Measurements from ENCODE around the gene LGR4. TPM values are rescaled to one million over a fixed set of nuclear protein-coding genes. Genes with fewer than 3 reads are reported as not detected.

LGR4 gene
- total RNA-seq, 4 donors from 2014 or later = 28.7 to 165 (median 120) TPM

DNA sequence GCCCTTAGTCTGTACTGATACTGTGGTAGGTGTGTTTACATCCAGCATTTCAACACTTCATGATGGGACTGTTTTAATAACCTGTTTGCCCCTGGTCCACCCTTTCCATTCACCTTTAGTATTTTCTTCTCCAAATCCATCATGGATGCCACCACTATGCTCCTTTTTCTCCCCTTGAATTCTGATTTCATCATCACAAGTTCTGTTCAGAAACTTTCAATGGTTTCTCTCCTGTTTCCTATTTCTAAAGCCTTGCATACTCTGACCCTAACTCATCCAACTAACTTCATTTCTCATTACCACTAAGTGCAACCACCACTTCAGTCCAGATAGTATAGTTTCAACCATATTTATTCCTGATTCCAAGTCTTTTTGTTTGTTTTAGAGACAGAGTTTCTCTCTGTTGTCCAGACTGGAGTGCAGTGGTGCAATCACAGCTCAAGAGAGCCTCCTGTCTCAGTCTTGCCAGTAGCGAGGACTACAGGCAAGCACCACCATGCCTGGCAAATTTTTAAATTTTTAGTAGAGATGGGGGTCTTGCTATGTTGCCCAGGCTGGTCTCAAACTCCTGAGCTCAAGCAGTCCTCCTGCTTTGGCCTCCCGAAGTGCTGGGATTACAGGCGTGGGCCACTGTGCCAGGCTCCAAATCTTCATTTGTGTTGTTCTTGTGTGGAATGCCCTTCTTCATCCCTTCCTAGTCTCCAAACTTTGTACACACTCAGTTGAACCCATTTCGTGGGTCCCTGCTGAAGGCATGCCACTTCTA, 35.1 kb upstream of the LGR4 start:
- Histone ChIP-seq H3K27ac (peak overlapping the region in 1 of 4 donors; percentile 93), H3K4me1 (peaks cover 14 to 34% (median 21%) of the 10 kb centered on the region in 4 donors), H3K36me3 (no peaks in the 10 kb centered on the region), H3K4me3 (peak overlapping the region in 2 of 4 donors; percentile 75 to 86), H3K27me3 (no peaks in the 10 kb centered on the region), H3K9me3 (no peaks in the 10 kb centered on the region)
- in situ Hi-C loops (cut with MboI; ENCODE audit: low pct_ligation_motif_present in 1 of 4, low pct_unique_long_range_greater_than_20kb in 1 of 4, low sequenced_read_pairs in 3 of 4) (no loop called here), intact Hi-C loops (cut with DNase I; ENCODE audit: low total_unique reads) (no loop called here)
- WGBS, 2 donors (ENCODE audit: low coverage in 1 of 2) = 99 to 100% methylated on average over 1 to 4 of the region's 4 CpGs
- DNase-seq = no peak
- TF ChIP-seq POLR2AphosphoS5 (IDR thresholded peaks at IDR 0.05) = no peak
- no peak for TF ChIP-seq EP300 (IDR thresholded peaks at IDR 0.05; ENCODE audit: low read depth)
- no peak for TF ChIP-seq CTCF (IDR thresholded peaks at IDR 0.05)
- TF ChIP-seq POLR2A (IDR thresholded peaks at IDR 0.05) = no peak

- intact Hi-C loops (cut with DNase I; ENCODE audit: low total_unique reads) = no loop called here
- DNase-seq = peak; percentile 98
- in situ Hi-C loops (cut with MboI; ENCODE audit: low pct_ligation_motif_present in 1 of 4, low pct_unique_long_range_greater_than_20kb in 1 of 4, low sequenced_read_pairs in 3 of 4) = no loop called here
- no peaks in the 10 kb centered on the region for H3K9me3 ChIP-seq
- no peaks in the 10 kb centered on the region for H3K27me3 ChIP-seq
- peaks cover 14 to 40% (median 21%) of the 10 kb centered on the region in 4 donors for H3K4me1 ChIP-seq
- peaks cover 0 to 4% (median under 1%) of the 10 kb centered on the region in 4 donors for H3K36me3 ChIP-seq
- H3K4me3 ChIP-seq = peak within 1 kb of the TSS; percentile 75 to 86 (median 80)
- H3K27ac ChIP-seq = peak within 1 kb of the TSS; percentile 91 to 93 (median 92)
- WGBS, 2 donors (ENCODE audit: low coverage in 1 of 2) = 0% methylated on average over 2 to 60 of the region's 60 CpGs
- TF ChIP-seq EP300 (IDR thresholded peaks at IDR 0.05; ENCODE audit: low read depth) (no peak), CTCF (IDR thresholded peaks at IDR 0.05) (peak in 2 of 5 experiments; percentile 5 to 16), POLR2AphosphoS5 (IDR thresholded peaks at IDR 0.05) (peak; percentile 93 to 95 (median 95)), POLR2A (IDR thresholded peaks at IDR 0.05) (peak; percentile 95)
Measured at GRCh38 chr11:27506200-27507182, 33.9 kb upstream of the LGR4 start, which contains the start of gene LIN7C. Gene LIN7C (minus strand): TSS chr11:27506769. CDS start chr11:27506752, 17 bp downstream.

DNA sequence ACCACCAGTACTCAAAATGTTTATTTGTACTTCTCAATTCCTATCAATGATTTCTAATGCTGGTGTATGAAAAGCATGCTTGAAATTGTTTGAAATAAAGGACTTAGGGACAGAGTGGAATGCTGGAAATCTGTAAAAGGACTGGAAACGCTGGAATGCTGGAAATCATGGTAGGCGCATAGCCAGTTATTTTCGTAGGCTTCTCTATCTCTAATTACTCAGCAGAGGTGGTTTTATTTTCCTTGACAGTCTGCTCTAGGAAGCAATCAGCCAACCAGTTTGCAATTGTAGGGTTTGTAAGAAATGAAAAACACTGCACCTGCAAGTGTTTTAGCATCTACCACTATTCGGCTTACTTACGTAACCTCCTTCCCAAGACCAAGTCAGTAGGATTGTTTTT, 33.2 kb upstream of the LGR4 start:
- TF ChIP-seq POLR2A (IDR thresholded peaks at IDR 0.05) (no peak), POLR2AphosphoS5 (IDR thresholded peaks at IDR 0.05) (no peak), EP300 (IDR thresholded peaks at IDR 0.05; ENCODE audit: low read depth) (no peak), CTCF (IDR thresholded peaks at IDR 0.05) (no peak)
- Histone ChIP-seq H3K4me1 (peaks cover 14 to 40% (median 21%) of the 10 kb centered on the region in 4 donors), H3K27ac (peak overlapping the region; percentile 91 to 93 (median 92)), H3K27me3 (no peaks in the 10 kb centered on the region), H3K36me3 (peaks cover 0 to 8% (median 4%) of the 10 kb centered on the region in 4 donors), H3K9me3 (no peaks in the 10 kb centered on the region), H3K4me3 (peak overlapping the region; percentile 75 to 86 (median 80))
- 4 to 5% methylated on average over 4 to 5 of the region's 5 CpGs for WGBS, 2 donors (ENCODE audit: low coverage in 1 of 2)
- in situ Hi-C loops (cut with MboI; ENCODE audit: low pct_ligation_motif_present in 1 of 4, low pct_unique_long_range_greater_than_20kb in 1 of 4, low sequenced_read_pairs in 3 of 4) (no loop called here), intact Hi-C loops (cut with DNase I; ENCODE audit: low total_unique reads) (no loop called here)
- no peak for DNase-seq

GRCh38 chr11:27504205-27504604, 31.6 kb upstream of the LGR4 start:
- Histone ChIP-seq H3K4me3 (no peak overlapping the region), H3K4me1 (peaks cover 14 to 43% (median 21%) of the 10 kb centered on the region in 4 donors), H3K27ac (no peak overlapping the region), H3K27me3 (no peaks in the 10 kb centered on the region), H3K9me3 (no peaks in the 10 kb centered on the region), H3K36me3 (peaks cover 0 to 24% (median 8%) of the 10 kb centered on the region in 4 donors)
- in situ Hi-C loops (cut with MboI; ENCODE audit: low pct_ligation_motif_present in 1 of 4, low pct_unique_long_range_greater_than_20kb in 1 of 4, low sequenced_read_pairs in 3 of 4) (no loop called here), intact Hi-C loops (cut with DNase I; ENCODE audit: low total_unique reads) (no loop called here)
- TF ChIP-seq POLR2A (IDR thresholded peaks at IDR 0.05) = no peak
- TF ChIP-seq POLR2AphosphoS5 (IDR thresholded peaks at IDR 0.05) = no peak
- no peak for TF ChIP-seq CTCF (IDR thresholded peaks at IDR 0.05)
- no peak for TF ChIP-seq EP300 (IDR thresholded peaks at IDR 0.05; ENCODE audit: low read depth)
- DNase-seq = no peak
- 67 to 77% methylated on average over 2 of the region's 2 CpGs for WGBS, 2 donors (ENCODE audit: low coverage in 1 of 2)
